A673 (cell line): ENCODE data around the gene CCNY. TPM values are rescaled to one million over a fixed set of nuclear protein-coding genes. Genes with fewer than 3 reads are reported as not detected.

Source experiments
- BruUV-seq: library from RNA; stranded (reverse); fragments of 400-500 nt; replicated peaks from 2 replicates; lab custom pipeline; 2021; lab: Mats Ljungman, UMichigan
- CTCF ChIA-PET: fragments of 300-600 bp; sonication (Branson Sonifier 250); formaldehyde crosslinking; loops from one replicate; lab custom pipeline; 2022; ENCODE audit warnings: antibody characterized with exemption; lab: Charles Lee
- POLR2A ChIA-PET: fragments of 300-600 bp; sonication (Branson Sonifier 250); formaldehyde crosslinking; loops from one replicate; lab custom pipeline; 2022; ENCODE audit warnings: antibody characterized with exemption; ENCODE audit not compliant: low non-redundant PET; lab: Charles Lee
- DNase-seq: peaks from one replicate; pipeline ENCODE4 v3.0.0-alpha.2; 2015; ENCODE audit warnings: low spot score
- H3K27ac ChIP-seq: fragments of 200-600 bp; sonication (generic); 2 replicates; pipeline ENCODE4 v1.5.1; 2016; ENCODE audit warnings: mixed run types, low read depth, mild to moderate bottlenecking, mixed read lengths, antibody characterized with exemption, low read length; ENCODE audit not compliant: poor library complexity, severe bottlenecking
- H3K27me3 ChIP-seq: fragments of 200-600 bp; sonication (generic); replicated peaks from 2 replicates; pipeline ENCODE4 v1.6.1; 2017; ENCODE audit warnings: mixed run types, low read depth, mild to moderate bottlenecking, mixed read lengths, antibody characterized with exemption, low read length; ENCODE audit not compliant: insufficient read depth, poor library complexity
- H3K36me3 ChIP-seq: fragments of 200-600 bp; sonication (generic); 2 replicates; pipeline ENCODE4 v1.6.1; 2016; ENCODE audit warnings: mixed run types, mild to moderate bottlenecking, mixed read lengths, antibody characterized with exemption, low read length; ENCODE audit not compliant: insufficient read depth, poor library complexity, severe bottlenecking
- H3K4me1 ChIP-seq: fragments of 200-600 bp; sonication (generic); 2 replicates; pipeline ENCODE4 v1.6.1; 2017; ENCODE audit warnings: mixed run types, mild to moderate bottlenecking, mixed read lengths, antibody characterized with exemption, low read length; ENCODE audit not compliant: insufficient read depth, poor library complexity, severe bottlenecking
- H3K4me3 ChIP-seq: fragments of 200-600 bp; sonication (generic); 2 replicates; pipeline ENCODE4 v1.5.1; 2016; ENCODE audit warnings: low read depth, mixed run types, mild to moderate bottlenecking, mixed read lengths, low read length; ENCODE audit not compliant: poor library complexity, severe bottlenecking
- H3K9me3 ChIP-seq: fragments of 200-600 bp; sonication (generic); 2 replicates; pipeline ENCODE4 v1.6.1; 2016; ENCODE audit warnings: mixed run types, low read depth, mild to moderate bottlenecking, mixed read lengths, antibody characterized with exemption, low read length; ENCODE audit not compliant: poor library complexity, severe bottlenecking
- CTCF ChIP-seq: fragments of 300-800, 200-600 bp; sonication (generic); conservative IDR thresholded peaks from 2 replicates; pipeline ENCODE4 v1.5.1; 2017; ENCODE audit warnings: low read depth, mild to moderate bottlenecking, antibody characterized with exemption, low read length, moderate library complexity, mixed read lengths
- EZH2 ChIP-seq: fragments of 200-600 bp; sonication (generic); IDR thresholded peaks from 2 replicates; pipeline ENCODE4 v1.6.1; 2017; ENCODE audit warnings: borderline replicate concordance, low read depth, mild to moderate bottlenecking, mixed read lengths, antibody characterized with exemption, low read length; ENCODE audit not compliant: poor library complexity, severe bottlenecking
- intact Hi-C: fragments of 100-400 bp; cut with micrococcal nuclease; formaldehyde crosslinking; loops from one replicate; pipeline ENCODE4 v1.10.0; 2022; ENCODE audit not compliant: unreplicated experiment
- total RNA-seq: library from RNA; stranded (reverse); gene quantifications from 2 replicates; pipeline ENCODE4 v1.2.3, GENCODE V29; 2021

Gene CCNY
- total RNA-seq, 1 experiment from 2014 or later = 84.8 TPM

- Histone ChIP-seq H3K27ac (no peak overlapping the region), H3K4me3 (no peak overlapping the region), H3K4me1 (no peaks in the 10 kb centered on the region), H3K9me3 (no peaks in the 10 kb centered on the region), H3K36me3 (no peaks in the 10 kb centered on the region), H3K27me3 (no peaks in the 10 kb centered on the region)
- TF ChIP-seq EZH2 (no peak), CTCF (no peak)
- CTCF ChIA-PET = no interaction called here
- POLR2A ChIA-PET = no interaction called here
- no TSS peak for BruUV-seq
- no peak for DNase-seq
- intact Hi-C loops = no loop called here
Observed at GRCh38 chr10:35520996-35521395, 184.7 kb downstream of the CCNY start.

GRCh38 chr10:35523670-35524225 is 187.4 kb downstream of the CCNY start:
- intact Hi-C loops = no loop called here
- ChIA-PET POLR2A (no interaction called here), CTCF (interaction anchor here (0.6 kb wide), 1 partner anchor 397 kb away, joined by 4 read pairs; no protein-coding TSS in a partner anchor)
- no peaks in the 10 kb centered on the region for H3K9me3 ChIP-seq
- H3K36me3 ChIP-seq = no peaks in the 10 kb centered on the region
- H3K27ac ChIP-seq = no peak overlapping the region
- BruUV-seq = no TSS peak
- no peaks in the 10 kb centered on the region for H3K27me3 ChIP-seq
- no peak for DNase-seq
- no peak overlapping the region for H3K4me3 ChIP-seq
- H3K4me1 ChIP-seq = no peaks in the 10 kb centered on the region
- no peak for TF ChIP-seq EZH2
- TF ChIP-seq CTCF = no peak

DNA sequence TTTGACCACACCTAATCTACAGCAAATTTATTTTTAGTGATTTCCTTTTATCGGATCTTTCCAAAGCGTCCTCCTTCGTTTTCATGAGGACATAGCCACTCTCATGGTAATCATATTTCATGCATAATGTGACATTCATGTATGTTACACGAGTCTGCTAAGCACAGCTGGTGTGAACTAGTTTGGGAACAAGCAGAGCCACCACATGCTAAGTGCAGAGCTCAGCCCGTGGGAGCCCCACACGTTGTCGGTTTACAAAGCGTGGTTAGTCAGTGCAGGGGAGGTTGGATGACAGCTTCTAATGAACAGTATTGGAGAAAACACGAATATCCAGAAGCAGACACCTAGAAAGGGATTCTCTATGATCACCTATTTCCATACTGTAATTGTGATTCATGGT is 190.4 kb downstream of the CCNY start:
- Histone ChIP-seq H3K4me3 (no peak overlapping the region), H3K27ac (no peak overlapping the region), H3K36me3 (peaks cover 10% of the 10 kb centered on the region), H3K27me3 (no peaks in the 10 kb centered on the region), H3K9me3 (no peaks in the 10 kb centered on the region), H3K4me1 (no peaks in the 10 kb centered on the region)
- intact Hi-C loops = no loop called here
- no peak for TF ChIP-seq EZH2
- TF ChIP-seq CTCF = no peak
- no TSS peak for BruUV-seq
- no peak for DNase-seq
- POLR2A ChIA-PET = no interaction called here
- CTCF ChIA-PET = no interaction called here
